K562 (cell line): ENCODE measurements around the gene C19orf47. TPM values are rescaled to one million over a fixed set of nuclear protein-coding genes. Genes with fewer than 3 reads are reported as not detected.

Source experiments
- BRD9 ChIP-seq: fragments of 450-650 bp; IDR thresholded peaks from 2 replicates; pipeline ENCODE4 v1.6.1; 2018; ENCODE audit warnings: low read depth; ENCODE audit not compliant: partially characterized antibody
- ELF1 ChIP-seq: fragments of 200-800 bp; sonication (Bioruptor generic); IDR thresholded peaks from 2 replicates; pipeline ENCODE4 v1.6.1; 2016; ENCODE audit warnings: missing genetic modification characterization, missing compliant biosample characterization
- EWSR1 ChIP-seq: fragments of 450-650 bp; IDR thresholded peaks from 2 replicates; pipeline ENCODE4 v1.6.1; 2018; ENCODE audit warnings: borderline replicate concordance, mild to moderate bottlenecking, low read depth, moderate library complexity; ENCODE audit not compliant: partially characterized antibody
- FOXO4 ChIP-seq: fragments of 450-650 bp; formaldehyde crosslinking; IDR thresholded peaks from 2 replicates; pipeline ENCODE4 v1.4.0; 2020; ENCODE audit warnings: mild to moderate bottlenecking, moderate library complexity
- ID3 ChIP-seq, 2 experiments: fragments of 250-450 bp in 1 of 2; fragments of 450-650 bp in 1 of 2; sonication (Bioruptor Pico) in 1 of 2; IDR thresholded peaks; 2 replicates each; pipeline versions ENCODE4 v1.6.1 to v1.8.0; 2016 to 2021; ENCODE audit warnings: mild to moderate bottlenecking in 2 of 2, moderate library complexity in 2 of 2, missing compliant biosample characterization in 1 of 2, missing genetic modification characterization in 1 of 2
- ILF3 ChIP-seq: fragments of 450-650 bp; IDR thresholded peaks from 2 replicates; pipeline ENCODE4 v1.6.1; 2018; ENCODE audit warnings: antibody characterized with exemption, mild to moderate bottlenecking, moderate library complexity, borderline replicate concordance
- MAZ ChIP-seq, 2 experiments: fragments of 450-650 bp in 1 of 2; sonication (generic) in 1 of 2; formaldehyde crosslinking; IDR thresholded peaks in 1 of 2; conservative IDR thresholded peaks in 1 of 2; 2 replicates each; pipeline versions ENCODE4 v1.4.0 to v1.5.0; 2020; ENCODE audit warnings: mild to moderate bottlenecking in 1 of 2, missing genetic modification reagents in 1 of 2
- MTA3 ChIP-seq: fragments of 450-650 bp; formaldehyde crosslinking; IDR thresholded peaks from 2 replicates; pipeline ENCODE4 v1.6.1; 2017; ENCODE audit warnings: mild to moderate bottlenecking, borderline replicate concordance
- PHF21A ChIP-seq: fragments of 450-650 bp; IDR thresholded peaks from 2 replicates; pipeline ENCODE4 v1.6.1; 2017; ENCODE audit warnings: low read depth, borderline replicate concordance
- POLR2H ChIP-seq: IDR thresholded peaks from 2 replicates; pipeline ENCODE4 v1.6.1; 2016; ENCODE audit warnings: missing genetic modification characterization, low read depth, mild to moderate bottlenecking, control low read depth, missing compliant biosample characterization, moderate library complexity
- ZBTB40 ChIP-seq, 2 experiments: fragments of 450-650 bp in 1 of 2; sonication (generic) in 1 of 2; formaldehyde crosslinking in 1 of 2; IDR thresholded peaks; 2 replicates each; pipeline versions ENCODE4 v1.7.1 to v1.9.0; 2016 to 2022; ENCODE audit warnings: inconsistent platforms in 1 of 2, mild to moderate bottlenecking in 1 of 2, missing genetic modification reagents in 1 of 2
- ZNF197 ChIP-seq: fragments of 200-800 bp; sonication (Bioruptor generic); IDR thresholded peaks from 2 replicates; pipeline ENCODE4 v1.6.1; 2016; ENCODE audit warnings: low read depth, missing genetic modification characterization, missing compliant biosample characterization
- polyA plus RNA-seq, 8 experiments: library from polyadenylated mRNA; depleted of rRNA in 4 of 8; stranded (reverse) in 5 of 8; unstranded in 3 of 8; fragments of >200 nt; fragmentation: Nextera tagmentation in 2 of 8; fragmentation: Illumina TruSeq in 1 of 8; extraction: Ambion mirVana in 2 of 8; extraction: Trizol in 1 of 8; gene quantifications; 2 replicates each; pipeline versions ENCODE4 v1.2.1 to v1.2.3, GENCODE V29; 2011 to 2014; ENCODE audit warnings: inconsistent platforms in 1 of 8, missing spikeins in 1 of 8
- total RNA-seq, 7 experiments: library from RNA; depleted of rRNA in 6 of 7; stranded (reverse); fragments of >200 nt in 6 of 7; fragmentation: Illumina TruSeq in 2 of 7; extraction: Trizol in 2 of 7; gene quantifications; 2 replicates each; pipeline versions ENCODE4 v1.2.1 to v1.2.3, GENCODE V29; 2011 to 2021; ENCODE audit warnings: low replicate concordance in 1 of 7

C19orf47 gene
- total and polyA plus RNA-seq, 9 of the 15 experiments (the other 6 are each of a cell fraction or from before 2014, with no cell fraction given) = 0.08 to 26.1 (median 14.7) TPM

GRCh38 chr19:40285353-40286234 is 62.6 kb downstream of the C19orf47 start (continued):
- TF ChIP-seq ZBTB40 (IDR thresholded peaks at IDR 0.05) (peak; percentile 90), ZBTB40 (CRISPR knock-in tag; IDR thresholded peaks at IDR 0.05) (no peak), MTA3 (peak; percentile 68), ILF3 (no peak), POLR2H (tag) (peak; percentile 70), FOXO4 (CRISPR knock-in tag) (no peak), ID3 (CRISPR knock-in tag; IDR thresholded peaks at IDR 0.05) (no peak), ID3 (tag; IDR thresholded peaks at IDR 0.05) (peak; percentile 77; the same call in 1 of the 2 replicates), PHF21A (no peak), BRD9 (peak; percentile 83), EWSR1 (no peak), MAZ (CRISPR knock-in tag; conservative IDR thresholded peaks at IDR 0.05 in 1 of 2, IDR thresholded peaks at IDR 0.05 in 1 of 2) (peak in 1 of 2 experiments; percentile 18; a peak in 1 of 4 replicates), ZNF197 (peak; percentile 71; the same call in 1 of the 2 replicates), ELF1 (tag) (no peak)
